Subcutaneous adipose tissue (tissue), 4 donors: ENCODE results near the gene GRIK2. TPM values are rescaled to one million over a fixed set of nuclear protein-coding genes. Genes with fewer than 3 reads are reported as not detected.

Source experiments
- total RNA-seq, 4 donors: library from RNA; depleted of rRNA; stranded (reverse); fragments of >200 nt; gene quantifications; one replicate each; pipeline ENCODE4 v1.1.0, GENCODE V29; 2016
- TF ChIP-seq, protein P1 (sequence below): fragments of 450-650 bp; IDR thresholded peaks from one replicate; pipeline ENCODE4 v1.5.1; 2016; ENCODE audit warnings: low read depth, mild to moderate bottlenecking, control low read depth, antibody characterized with exemption, moderate library complexity

Gene GRIK2
- total RNA-seq, 4 donors from 2014 or later = 0.19 to 1.5 (median 0.81) TPM

DNA sequence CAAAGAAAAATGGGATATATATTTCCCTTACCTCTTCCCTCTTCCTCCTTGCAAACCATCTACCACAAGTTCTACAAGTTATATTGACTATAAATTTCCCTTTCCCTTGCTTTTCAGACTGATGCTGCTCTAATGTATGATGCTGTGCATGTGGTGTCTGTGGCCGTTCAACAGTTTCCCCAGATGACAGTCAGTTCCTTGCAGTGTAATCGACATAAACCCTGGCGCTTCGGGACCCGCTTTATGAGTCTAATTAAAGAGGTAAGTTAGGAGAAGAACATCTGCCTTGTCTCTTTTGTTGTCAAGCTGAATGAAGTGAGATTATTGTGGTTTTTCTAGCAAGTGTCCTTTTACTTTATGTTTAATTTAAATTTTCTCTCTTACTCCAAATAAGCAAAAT lies 406.0 kb downstream of the GRIK2 start:
- TF ChIP-seq, protein P1, sequence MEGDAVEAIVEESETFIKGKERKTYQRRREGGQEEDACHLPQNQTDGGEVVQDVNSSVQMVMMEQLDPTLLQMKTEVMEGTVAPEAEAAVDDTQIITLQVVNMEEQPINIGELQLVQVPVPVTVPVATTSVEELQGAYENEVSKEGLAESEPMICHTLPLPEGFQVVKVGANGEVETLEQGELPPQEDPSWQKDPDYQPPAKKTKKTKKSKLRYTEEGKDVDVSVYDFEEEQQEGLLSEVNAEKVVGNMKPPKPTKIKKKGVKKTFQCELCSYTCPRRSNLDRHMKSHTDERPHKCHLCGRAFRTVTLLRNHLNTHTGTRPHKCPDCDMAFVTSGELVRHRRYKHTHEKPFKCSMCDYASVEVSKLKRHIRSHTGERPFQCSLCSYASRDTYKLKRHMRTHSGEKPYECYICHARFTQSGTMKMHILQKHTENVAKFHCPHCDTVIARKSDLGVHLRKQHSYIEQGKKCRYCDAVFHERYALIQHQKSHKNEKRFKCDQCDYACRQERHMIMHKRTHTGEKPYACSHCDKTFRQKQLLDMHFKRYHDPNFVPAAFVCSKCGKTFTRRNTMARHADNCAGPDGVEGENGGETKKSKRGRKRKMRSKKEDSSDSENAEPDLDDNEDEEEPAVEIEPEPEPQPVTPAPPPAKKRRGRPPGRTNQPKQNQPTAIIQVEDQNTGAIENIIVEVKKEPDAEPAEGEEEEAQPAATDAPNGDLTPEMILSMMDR = no peak

DNA sequence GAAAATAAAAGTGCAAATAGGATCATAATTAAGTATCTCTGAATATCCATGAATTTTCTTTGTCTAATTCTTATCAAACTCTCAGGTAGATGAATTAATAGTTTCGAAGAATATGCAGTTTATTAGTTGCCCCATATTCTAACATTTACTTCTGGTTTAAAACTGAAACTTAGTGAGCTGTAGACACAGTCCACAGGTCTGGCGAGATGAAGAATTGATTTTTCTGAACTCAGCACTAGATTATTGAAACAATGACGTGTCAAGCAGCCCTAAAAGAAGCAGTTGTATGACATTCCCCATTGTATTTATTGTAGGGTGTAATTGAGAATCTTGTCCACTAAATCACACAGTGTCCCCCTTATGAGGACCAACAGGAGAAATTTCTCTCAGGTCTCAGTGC lies 407.1 kb downstream of the GRIK2 start:
- TF ChIP-seq, protein P1 = no peak

DNA sequence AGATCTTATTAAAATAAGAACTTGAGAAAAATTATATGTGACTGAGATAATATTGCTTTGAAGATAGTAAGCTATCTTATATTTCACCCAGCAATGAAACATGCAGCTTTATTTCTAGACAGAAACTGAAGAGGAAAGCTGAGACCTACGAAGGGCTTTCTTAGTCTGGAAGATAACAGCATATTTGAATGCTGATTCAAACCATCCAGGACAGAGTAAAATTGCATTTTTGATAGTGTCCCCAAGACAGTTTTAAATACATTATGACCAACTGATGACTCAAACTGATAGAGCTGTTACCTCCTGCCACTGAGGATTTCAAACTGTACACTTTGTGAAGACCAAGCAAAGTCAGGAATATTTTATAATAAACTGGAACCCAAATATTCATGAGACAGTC lies 409.6 kb downstream of the GRIK2 start:
- TF ChIP-seq, protein P1 = no peak

DNA sequence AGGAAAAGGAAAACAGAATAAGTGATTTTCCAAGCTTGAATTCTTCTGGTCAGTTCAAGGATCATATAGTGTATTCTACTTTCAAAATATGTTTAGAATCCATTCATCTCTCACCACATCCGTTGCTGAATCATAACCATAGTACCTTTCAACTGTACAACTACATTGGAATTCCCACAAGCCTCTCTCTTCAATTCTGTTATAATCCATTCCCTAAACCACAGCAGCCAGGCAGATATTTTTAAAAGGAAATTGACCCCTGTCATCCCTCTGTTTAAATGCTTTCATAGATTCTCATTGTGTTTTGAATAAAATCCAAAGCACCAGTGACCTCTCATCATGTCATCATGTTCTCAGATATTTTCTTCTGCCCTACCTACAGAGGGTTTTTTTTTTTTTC lies 412.7 kb downstream of the GRIK2 start:
- TF ChIP-seq, protein P1 = no peak

DNA sequence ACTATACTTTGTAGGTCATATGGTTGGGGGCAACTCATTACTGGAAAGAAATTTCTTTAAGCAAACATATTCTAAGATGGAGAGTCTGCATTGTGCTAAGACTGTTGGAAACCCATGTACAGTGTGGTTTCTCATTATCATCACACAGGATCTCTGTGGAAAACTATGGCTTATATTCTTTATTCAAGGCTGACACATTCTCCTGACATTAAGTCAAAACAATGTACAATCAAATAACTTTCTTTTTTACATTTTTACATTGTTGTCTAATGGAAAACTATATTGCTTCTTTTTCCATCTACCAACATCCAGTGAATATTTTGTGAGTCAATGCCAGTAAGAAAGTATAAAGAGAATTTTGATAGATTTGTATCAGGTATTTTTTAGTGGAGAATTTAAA lies 417.6 kb downstream of the GRIK2 start:
- TF ChIP-seq, protein P1 = no peak

DNA sequence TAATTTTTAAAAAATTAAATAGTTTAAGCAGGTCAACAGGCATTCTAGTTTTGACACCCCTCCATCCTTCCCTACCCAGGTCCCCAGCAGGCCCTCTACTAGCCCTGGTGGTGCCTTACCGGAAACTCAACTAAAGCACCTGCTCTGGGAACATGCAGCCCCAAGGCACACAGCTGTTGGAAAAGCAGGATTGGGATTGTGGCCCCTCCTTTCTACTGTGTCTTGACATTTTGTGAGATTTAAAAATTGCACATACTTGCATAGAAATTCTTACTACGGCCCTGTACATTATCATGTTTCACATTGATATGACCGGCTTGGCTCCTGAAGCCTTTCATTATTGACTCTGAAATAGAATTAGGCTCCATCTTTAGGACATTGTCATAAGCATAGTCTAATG lies 423.2 kb downstream of the GRIK2 start:
- TF ChIP-seq, protein P1 = no peak

DNA sequence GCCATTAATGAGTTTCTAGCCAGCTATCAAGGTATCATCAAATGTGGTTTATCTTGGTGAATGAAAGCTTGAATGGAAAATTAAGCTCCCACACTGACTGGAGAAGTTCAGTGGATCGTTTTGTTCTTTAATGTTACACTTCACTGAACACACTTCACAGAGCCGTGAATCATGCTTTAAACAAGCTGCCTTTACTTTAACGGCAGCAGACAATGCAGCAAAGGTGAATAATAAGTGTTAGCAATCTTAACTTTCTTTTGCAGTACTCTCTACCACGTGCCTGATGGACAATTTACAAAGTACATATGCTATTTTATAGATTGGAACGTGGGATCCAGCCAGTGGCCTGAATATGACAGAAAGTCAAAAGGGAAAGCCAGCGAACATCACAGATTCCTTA lies 424.5 kb downstream of the GRIK2 start:
- TF ChIP-seq, protein P1 = no peak
